Testis (tissue), 3 donors: ENCODE measurements around the gene NEAT1. TPM values are rescaled to one million over a fixed set of nuclear protein-coding genes. Genes with fewer than 3 reads are reported as not detected.
A peak's percentile ranks its signal among the peaks of the same experiment; 100 is the strongest.

Source experiments
- DNase-seq: peaks from one replicate; pipeline ENCODE4 v3.0.0-alpha.2; 2019
- H3K27ac ChIP-seq, 2 donors: fragments of 200-600 bp; sonication (generic); one replicate each; pipeline ENCODE4 v1.5.1; 2019
- H3K27me3 ChIP-seq: fragments of 200-600 bp; sonication (generic); one replicate; pipeline ENCODE4 v1.5.1; 2019
- H3K36me3 ChIP-seq: fragments of 200-600 bp; sonication (generic); one replicate; pipeline ENCODE4 v1.5.1; 2017; ENCODE audit warnings: low read depth; ENCODE audit errors: missing control alignments
- H3K4me1 ChIP-seq: fragments of 200-600 bp; sonication (generic); one replicate; pipeline ENCODE4 v1.5.1; 2019
- H3K4me3 ChIP-seq, 2 donors: fragments of 200-600 bp; sonication (generic); one replicate each; pipeline ENCODE4 v1.5.1; 2017 to 2019
- H3K9me3 ChIP-seq: fragments of 200-600 bp; sonication (generic); one replicate; pipeline ENCODE4 v1.5.1; 2017
- CTCF ChIP-seq, 3 experiments: fragments of 450-650 bp in 2 of 3; fragments of 200-600 bp in 1 of 3; sonication (generic) in 1 of 3; IDR thresholded peaks; one replicate each; pipeline ENCODE4 v1.5.1; 2016 to 2019; ENCODE audit warnings: antibody characterized with exemption in 3 of 3, mild to moderate bottlenecking in 2 of 3, moderate library complexity in 1 of 3
- POLR2A ChIP-seq: fragments of 450-650 bp; IDR thresholded peaks from one replicate; pipeline ENCODE4 v1.6.1; 2017; ENCODE audit warnings: antibody characterized with exemption, mild to moderate bottlenecking, moderate library complexity
- WGBS, 2 donors: methylation state at CpG; one replicate each; pipeline ENCODE4 v1.1.5; 2018; 5-methylcytosine and 5-hydroxymethylcytosine counted together
- intact Hi-C: fragments of 100-400 bp; cut with DNase I; formaldehyde crosslinking; loops from one replicate; pipeline ENCODE4 v1.15.1; 2023; ENCODE audit warnings: low total_unique reads
- polyA plus RNA-seq: library from polyadenylated mRNA; stranded (reverse); fragments of 350-450 nt; fragmentation: Illumina TruSeq; extraction: RNeasy Lipid Tissue Mini Kit (QIAGEN cat#74804); gene quantifications from one replicate; pipeline ENCODE4 v1.2.3, GENCODE V29; 2014; ENCODE audit warnings: low read depth, low replicate concordance; ENCODE audit not compliant: insufficient read depth
- total RNA-seq, 2 donors: library from RNA; depleted of rRNA; stranded (reverse); fragments of >200 nt; gene quantifications; one replicate each; pipeline ENCODE4 v1.2.3, GENCODE V29; 2016

Gene NEAT1
- total and polyA plus RNA-seq, 3 donors from 2014 or later = 189 to 243 (median 230) TPM

DNA sequence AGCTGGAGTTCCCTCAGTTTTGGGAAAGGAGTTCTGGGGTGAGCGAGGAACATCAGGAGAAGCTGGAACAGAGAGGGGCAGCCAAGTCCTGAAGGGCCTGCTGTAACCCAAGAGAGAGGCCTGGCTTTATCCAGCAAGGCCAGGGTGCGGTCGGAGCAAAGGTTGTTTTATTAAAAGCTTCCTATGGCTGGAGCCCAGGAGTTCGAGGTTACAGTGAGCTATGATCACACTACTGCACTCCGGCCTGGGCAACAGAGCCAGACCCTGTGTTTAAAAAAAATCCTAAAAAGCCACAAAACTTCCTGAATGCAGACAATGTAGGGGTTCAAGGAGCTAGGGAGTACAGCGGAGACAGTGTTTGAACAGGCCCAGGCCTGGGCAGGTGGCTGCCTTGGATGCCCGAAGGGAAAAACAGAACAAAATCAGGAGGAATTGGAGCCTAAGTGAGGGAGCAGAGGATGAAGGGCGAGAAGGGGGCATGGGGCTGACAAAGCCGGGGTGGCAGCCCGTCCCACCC, 54.1 kb downstream of the NEAT1 start:
- Histone ChIP-seq H3K36me3 (no peaks in the 10 kb centered on the region), H3K9me3 (no peaks in the 10 kb centered on the region), H3K27me3 (no peaks in the 10 kb centered on the region), H3K4me3 (peak overlapping the region; percentile 68 to 88), H3K27ac (peak overlapping the region; percentile 95 to 97), H3K4me1 (peaks cover 53% of the 10 kb centered on the region)
- WGBS, 2 donors = 13 to 14% methylated on average over 10 of the region's 10 CpGs
- intact Hi-C loops = no loop called here
- DNase-seq = no peak
- TF ChIP-seq POLR2A = no peak
- TF ChIP-seq CTCF (IDR thresholded peaks at IDR 0.05) = no peak

- H3K27me3 ChIP-seq = no peaks in the 10 kb centered on the region
- no peaks in the 10 kb centered on the region for H3K36me3 ChIP-seq
- WGBS, 2 donors = 0 to 1% methylated on average over 27 to 40 of the region's 60 CpGs
- no peaks in the 10 kb centered on the region for H3K9me3 ChIP-seq
- peaks cover 48% of the 10 kb centered on the region for H3K4me1 ChIP-seq
- TF ChIP-seq POLR2A = peak; percentile 74
- TF ChIP-seq CTCF (IDR thresholded peaks at IDR 0.05) = peak in 1 of 3 experiments; percentile 20
- H3K27ac ChIP-seq = peak overlapping the region; percentile 95 to 97
- H3K4me3 ChIP-seq = peak overlapping the region; percentile 68 to 88
- intact Hi-C loops = no loop called here
- DNase-seq = peak; percentile 96
These were observed 54.8 kb downstream of the NEAT1 start for GRCh38 chr11:65477149-65477965.

DNA sequence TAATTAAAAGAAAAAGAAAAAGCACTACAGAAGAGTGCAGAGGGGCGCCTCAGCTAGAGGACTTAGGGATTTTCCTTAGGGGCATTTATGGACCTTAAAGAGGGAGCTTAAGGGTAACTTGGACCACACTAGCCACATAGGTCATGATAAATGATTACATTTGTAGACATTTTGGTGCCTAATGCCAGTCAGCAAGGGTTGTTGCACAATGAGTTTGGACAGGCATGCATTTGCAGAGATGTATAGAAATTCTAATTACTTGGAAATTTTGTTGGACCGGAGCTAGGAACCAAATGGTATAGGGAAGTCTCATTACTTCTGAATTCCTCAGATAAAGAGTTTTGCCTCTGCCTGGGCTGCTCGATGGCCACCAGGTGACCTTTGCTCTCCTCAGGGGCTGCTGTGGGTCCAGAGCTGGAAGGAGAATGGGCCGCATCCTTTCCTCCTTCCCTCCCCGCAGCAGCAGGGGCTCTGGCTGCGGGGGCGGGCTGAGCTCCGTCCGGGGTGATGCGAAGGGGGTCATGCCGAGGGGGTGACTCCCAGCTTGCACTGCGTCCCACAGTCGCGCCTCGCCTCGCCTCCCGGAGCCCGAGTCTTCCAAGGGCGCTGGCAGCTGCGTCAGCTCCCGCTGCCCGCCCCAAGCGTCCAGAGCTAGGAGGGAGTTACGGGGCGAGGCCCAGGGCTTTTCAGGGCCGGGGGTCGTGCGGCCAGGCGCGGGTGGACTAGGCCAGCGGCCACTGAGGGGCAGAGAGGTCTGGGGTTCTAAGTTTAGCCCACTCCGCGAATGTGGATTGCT, 56.0 kb downstream of the NEAT1 start:
- peak; percentile 69 for DNase-seq
- intact Hi-C loops = no loop called here
- 16 to 26% methylated on average over 5 to 33 of the region's 33 CpGs for WGBS, 2 donors
- peak overlapping the region; percentile 95 to 97 for H3K27ac ChIP-seq
- H3K4me3 ChIP-seq = peak overlapping the region; percentile 8 to 17
- H3K27me3 ChIP-seq = no peaks in the 10 kb centered on the region
- H3K4me1 ChIP-seq = peaks cover 42% of the 10 kb centered on the region
- TF ChIP-seq POLR2A (no peak), CTCF (IDR thresholded peaks at IDR 0.05) (peak in 1 of 3 experiments; percentile 6)
- H3K9me3 ChIP-seq = no peaks in the 10 kb centered on the region
- no peaks in the 10 kb centered on the region for H3K36me3 ChIP-seq

GRCh38 chr11:65479184-65480145, 56.9 kb downstream of the NEAT1 start:
- H3K4me3 ChIP-seq = peak overlapping the region; percentile 8 to 17
- H3K9me3 ChIP-seq = no peaks in the 10 kb centered on the region
- intact Hi-C loops = no loop called here
- WGBS, 2 donors = 55 to 59% methylated on average over 11 of the region's 11 CpGs
- DNase-seq = peak; percentile 81
- H3K27ac ChIP-seq = peak overlapping the region; percentile 95 to 97
- H3K36me3 ChIP-seq = no peaks in the 10 kb centered on the region
- TF ChIP-seq POLR2A = no peak
- TF ChIP-seq CTCF (IDR thresholded peaks at IDR 0.05) = no peak
- peaks cover 42% of the 10 kb centered on the region for H3K4me1 ChIP-seq
- H3K27me3 ChIP-seq = no peaks in the 10 kb centered on the region
